HG02840 (cell line): ENCODE results near the gene CCT7.
"Not testable (repeated sequence)": the region's sequence is repeated elsewhere in the genome, so short reads cannot be mapped to it uniquely, and the experiment has no call there.

ENCODE experiments used
- ATAC-seq: cut with Tn5 transposase; IDR thresholded peaks from one replicate; pipeline ENCODE4 v1.9.1; 2021; ENCODE audit warnings: mild to moderate bottlenecking, moderate library complexity, moderate number of reproducible peaks; ENCODE audit not compliant: unreplicated experiment, low FRiP score

Gene CCT7

GRCh38 chr2:73233932-73234832, at the start of gene CCT7:
CCT7 (plus strand) TSS chr2:73234308; CDS start chr2:73234379, 71 bp downstream.
- peak; percentile 61 for ATAC-seq

GRCh38 chr2:73185965-73186364, 48.1 kb upstream of the CCT7 start:
- no peak for ATAC-seq

- ATAC-seq: no peak
Observed at GRCh38 chr2:73187549-73187948, 46.6 kb upstream of the CCT7 start.

GRCh38 chr2:73197579-73197978, 36.5 kb upstream of the CCT7 start:
- ATAC-seq: no peak

GRCh38 chr2:73200281-73200680, 33.8 kb upstream of the CCT7 start:
- ATAC-seq: not testable (repeated sequence)

- ATAC-seq: no peak
Observed at GRCh38 chr2:73202156-73203054, 31.7 kb upstream of the CCT7 start, which contains the start of gene NOTO. NOTO (plus strand) TSS chr2:73202574; CDS start chr2:73202667, 93 bp downstream.

GRCh38 chr2:73203055-73203681, 30.9 kb upstream of the CCT7 start:
- ATAC-seq: no peak

- no peak for ATAC-seq
Observed at GRCh38 chr2:73205611-73206010, 28.5 kb upstream of the CCT7 start.

- no peak for ATAC-seq
Observed at GRCh38 chr2:73208258-73208657, 25.9 kb upstream of the CCT7 start.

GRCh38 chr2:73210019-73210418, 24.1 kb upstream of the CCT7 start:
- no peak for ATAC-seq

- no peak for ATAC-seq
Observed at GRCh38 chr2:73210696-73211095, 23.4 kb upstream of the CCT7 start.

- ATAC-seq: no peak
Observed at GRCh38 chr2:73212098-73212447, 22.0 kb upstream of the CCT7 start.

- peak; percentile 42 for ATAC-seq
Observed at GRCh38 chr2:73212448-73213176, 21.5 kb upstream of the CCT7 start.

GRCh38 chr2:73214120-73215035, 19.7 kb upstream of the CCT7 start, which contains the start of gene SMYD5:
SMYD5 (plus strand) TSS chr2:73214245; CDS start chr2:73214267, 22 bp downstream.
- peak; percentile 92 for ATAC-seq

GRCh38 chr2:73215254-73215653, 18.9 kb upstream of the CCT7 start:
- ATAC-seq: no peak

- no peak for ATAC-seq
Observed at GRCh38 chr2:73217160-73217559, 16.9 kb upstream of the CCT7 start.

- no peak for ATAC-seq
Observed at GRCh38 chr2:73217826-73218225, 16.3 kb upstream of the CCT7 start.

- no peak for ATAC-seq
Observed at GRCh38 chr2:73218298-73218697, 15.8 kb upstream of the CCT7 start.

- no peak for ATAC-seq
Observed at GRCh38 chr2:73223821-73224220, 10.3 kb upstream of the CCT7 start.
